Naive B cell (primary cell): ENCODE measurements around the gene TMPO. TPM values are rescaled to one million over a fixed set of nuclear protein-coding genes. Genes with fewer than 3 reads are reported as not detected.
"Not testable (repeated sequence)": the region's sequence is repeated elsewhere in the genome, so short reads cannot be mapped to it uniquely, and the experiment has no call there.

ENCODE experiments used
- ATAC-seq, 2 donors: fragments of 150-1000 bp; cut with Tn5 transposase; 2 replicates each; pipeline ENCODE4 v1.10.0; 2021; ENCODE audit warnings: low read depth in 2 of 2, mild to moderate bottlenecking in 2 of 2, moderate library complexity in 2 of 2
- DNase-seq: peaks from one replicate; pipeline ENCODE4 v3.0.0; 2022
- H3K27ac Mint-ChIP-seq, 6 donors: one replicate each; pipeline ENCODE4 v1.8.0; 2020 to 2022; ENCODE audit warnings: mild to moderate bottlenecking in 6 of 6, mixed read lengths in 6 of 6, moderate library complexity in 5 of 6, inconsistent platforms in 2 of 6
- H3K27me3 Mint-ChIP-seq, 3 donors: one replicate each; pipeline ENCODE4 v1.8.0; 2021 to 2022; ENCODE audit warnings: mixed read lengths in 3 of 3, mild to moderate bottlenecking in 1 of 3
- H3K36me3 Mint-ChIP-seq, 2 donors: one replicate each; pipeline ENCODE4 v1.8.0; 2020 to 2022; ENCODE audit warnings: mixed read lengths in 2 of 2, inconsistent platforms in 1 of 2, mild to moderate bottlenecking in 1 of 2
- H3K4me1 Mint-ChIP-seq, 3 donors: one replicate each; pipeline ENCODE4 v1.8.0; 2020 to 2022; ENCODE audit warnings: mixed read lengths in 3 of 3, inconsistent platforms in 1 of 3, mild to moderate bottlenecking in 1 of 3, moderate library complexity in 1 of 3
- H3K4me3 Mint-ChIP-seq, 8 donors: one replicate each; pipeline ENCODE4 v1.8.0; 2020 to 2022; ENCODE audit warnings: mild to moderate bottlenecking in 8 of 8, mixed read lengths in 8 of 8, moderate library complexity in 8 of 8, inconsistent platforms in 2 of 8
- H3K9me3 Mint-ChIP-seq, 7 donors: one replicate each; pipeline ENCODE4 v1.8.0; 2020 to 2022; ENCODE audit warnings: mixed read lengths in 7 of 7, mild to moderate bottlenecking in 5 of 7, inconsistent platforms in 2 of 7, moderate library complexity in 1 of 7
- polyA plus RNA-seq, 6 donors: library from polyadenylated mRNA; unstranded; fragments of 300-500 nt; fragmentation: Illumina TruSeq; gene quantifications; one replicate each; pipeline ENCODE4 v1.2.3, GENCODE V29; 2021; ENCODE audit warnings: low read depth in 6 of 6

Gene TMPO
- polyA plus RNA-seq, 6 donors from 2014 or later, result 30.7 to 83.0 (median 77.8) TPM

GRCh38 chr12:98490501-98491453 lies 24.6 kb upstream of the TMPO start:
- Mint-ChIP-seq H3K27me3 (no peaks in the 10 kb centered on the region), H3K4me1 (peaks cover 4 to 10% (median 7%) of the 10 kb centered on the region in 3 donors), H3K9me3 (no peaks in the 10 kb centered on the region), H3K4me3 (peak overlapping the region in 3 of 8 donors; percentile 23 to 71 (median 57)), H3K36me3 (no peaks in the 10 kb centered on the region), H3K27ac (peak overlapping the region; percentile 47 to 94 (median 82))
- DNase-seq, result peak; percentile 76
- ATAC-seq, result peak; percentile 71 to 80

- no peaks in the 10 kb centered on the region for H3K9me3 Mint-ChIP-seq
- peaks cover 12 to 22% (median 15%) of the 10 kb centered on the region in 3 donors for H3K4me1 Mint-ChIP-seq
- peak overlapping the region in 1 of 6 donors; percentile 83 for H3K27ac Mint-ChIP-seq
- DNase-seq (no peak), ATAC-seq (no peak)
- H3K27me3 Mint-ChIP-seq, result no peaks in the 10 kb centered on the region
- no peak overlapping the region for H3K4me3 Mint-ChIP-seq
- H3K36me3 Mint-ChIP-seq, result no peaks in the 10 kb centered on the region
Measured at GRCh38 chr12:98492580-98493140, 22.7 kb upstream of the TMPO start.

DNA sequence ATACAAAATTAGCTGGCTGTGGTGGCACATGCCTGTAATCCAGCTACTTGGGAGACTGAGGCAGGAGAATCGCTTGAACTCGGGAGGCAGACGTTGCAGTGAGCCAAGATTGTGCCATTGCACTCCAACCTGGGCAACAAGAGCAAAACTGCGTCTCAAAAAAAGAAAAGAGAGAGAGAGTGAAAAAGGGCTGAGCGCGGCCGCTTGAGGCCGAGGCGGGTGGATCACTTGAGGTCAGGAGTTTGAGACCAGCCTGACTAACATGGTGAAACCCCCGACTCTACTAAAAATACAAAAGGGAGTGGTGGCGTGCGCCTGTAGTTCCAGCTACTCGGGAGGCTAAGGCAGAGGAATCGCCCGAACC lies 14.1 kb upstream of the TMPO start:
- peaks cover 0 to 14% (median 2%) of the 10 kb centered on the region in 7 donors for H3K9me3 Mint-ChIP-seq
- H3K4me1 Mint-ChIP-seq, result peaks cover 26 to 42% (median 39%) of the 10 kb centered on the region in 3 donors
- peak overlapping the region in 6 of 8 donors; percentile 38 to 99 (median 58) for H3K4me3 Mint-ChIP-seq
- H3K27ac Mint-ChIP-seq, result peak overlapping the region in 4 of 6 donors; percentile 64 to 100 (median 88)
- H3K27me3 Mint-ChIP-seq, result peaks cover 0 to 14% (median 5%) of the 10 kb centered on the region in 3 donors
- not testable (repeated sequence) for ATAC-seq, DNase-seq, H3K36me3 Mint-ChIP-seq

- peaks cover 0 to 14% (median 2%) of the 10 kb centered on the region in 7 donors for H3K9me3 Mint-ChIP-seq
- DNase-seq (peak; percentile 84), ATAC-seq (peak; percentile 61 to 64)
- H3K4me3 Mint-ChIP-seq, result peak overlapping the region; percentile 87 to 99 (median 98)
- H3K27ac Mint-ChIP-seq, result peak overlapping the region; percentile 97 to 100 (median 100)
- peaks cover 0 to 14% (median 5%) of the 10 kb centered on the region in 3 donors for H3K27me3 Mint-ChIP-seq
- H3K36me3 Mint-ChIP-seq, result peaks cover 0 to 4% of the 10 kb centered on the region in 2 donors
- peaks cover 17 to 30% (median 27%) of the 10 kb centered on the region in 3 donors for H3K4me1 Mint-ChIP-seq
Measured at GRCh38 chr12:98503342-98503591, 12.1 kb upstream of the TMPO start.

DNA sequence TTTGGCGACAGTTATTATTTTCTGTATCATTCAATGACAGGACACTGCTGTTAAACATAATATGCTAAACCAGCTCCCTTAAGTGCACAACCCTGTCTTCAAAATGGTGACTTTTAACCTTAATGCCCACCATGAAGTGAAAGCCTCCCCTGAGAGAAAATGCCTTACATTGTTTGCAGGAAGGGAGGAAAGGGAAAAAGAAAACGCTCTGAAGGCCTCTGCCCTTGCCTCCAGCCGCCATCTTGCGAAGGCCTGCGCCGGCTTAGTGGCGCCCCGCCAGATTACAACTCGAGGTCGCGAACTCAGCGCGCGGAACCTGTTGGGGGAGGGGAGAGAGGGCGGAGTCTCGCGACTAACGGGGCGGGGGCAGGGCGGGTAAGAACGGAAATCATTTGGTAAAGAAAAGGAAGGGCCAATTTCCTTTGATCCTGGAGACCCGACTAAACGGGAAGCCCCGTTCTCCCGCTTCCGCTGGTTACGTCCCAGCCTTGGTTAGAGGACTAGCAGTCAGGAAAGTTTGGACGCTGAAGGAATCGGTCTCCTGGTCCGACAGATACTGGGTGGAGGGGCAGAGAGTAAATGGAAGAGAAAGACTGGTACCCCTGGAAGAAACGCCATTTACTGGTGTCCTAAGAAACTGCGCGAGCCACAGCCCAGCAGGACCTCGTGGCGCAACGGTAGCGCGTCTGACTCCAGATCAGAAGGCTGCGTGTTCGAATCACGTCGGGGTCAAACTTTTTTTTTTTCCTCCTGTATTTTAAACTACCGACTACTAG lies 11.6 kb upstream of the TMPO start:
- Mint-ChIP-seq H3K27me3 (peaks cover 0 to 14% (median 5%) of the 10 kb centered on the region in 3 donors), H3K27ac (peak overlapping the region; percentile 97 to 100 (median 100)), H3K9me3 (peaks cover 0 to 14% (median 2%) of the 10 kb centered on the region in 7 donors), H3K4me1 (peaks cover 17 to 27% (median 27%) of the 10 kb centered on the region in 3 donors), H3K36me3 (peaks cover 0 to 4% of the 10 kb centered on the region in 2 donors), H3K4me3 (peak overlapping the region; percentile 87 to 99 (median 98))
- ATAC-seq, result peak; percentile 78 to 80
- DNase-seq, result peak; percentile 91

GRCh38 chr12:98504368-98504617 lies 11.1 kb upstream of the TMPO start:
- no peak for DNase-seq
- ATAC-seq, result no peak
- Mint-ChIP-seq H3K27ac (peak overlapping the region; percentile 97 to 100 (median 100)), H3K36me3 (peaks cover 0 to 4% of the 10 kb centered on the region in 2 donors), H3K9me3 (peaks cover 0 to 14% (median 2%) of the 10 kb centered on the region in 7 donors), H3K27me3 (peaks cover 0 to 14% (median 5%) of the 10 kb centered on the region in 3 donors), H3K4me3 (peak overlapping the region; percentile 87 to 99 (median 98)), H3K4me1 (peaks cover 17 to 27% (median 27%) of the 10 kb centered on the region in 3 donors)

GRCh38 chr12:98509063-98509462 lies 6.3 kb upstream of the TMPO start:
- ATAC-seq, result no peak
- peak overlapping the region in 1 of 8 donors; percentile 50 for H3K4me3 Mint-ChIP-seq
- H3K4me1 Mint-ChIP-seq, result peaks cover 19 to 30% (median 19%) of the 10 kb centered on the region in 3 donors
- DNase-seq, result no peak
- H3K27me3 Mint-ChIP-seq, result peaks cover 0 to 3% (median 2%) of the 10 kb centered on the region in 3 donors
- H3K9me3 Mint-ChIP-seq, result peaks cover 0 to 2% (median under 1%) of the 10 kb centered on the region in 7 donors
- H3K27ac Mint-ChIP-seq, result no peak overlapping the region
- peaks cover 0 to 2% of the 10 kb centered on the region in 2 donors for H3K36me3 Mint-ChIP-seq

DNA sequence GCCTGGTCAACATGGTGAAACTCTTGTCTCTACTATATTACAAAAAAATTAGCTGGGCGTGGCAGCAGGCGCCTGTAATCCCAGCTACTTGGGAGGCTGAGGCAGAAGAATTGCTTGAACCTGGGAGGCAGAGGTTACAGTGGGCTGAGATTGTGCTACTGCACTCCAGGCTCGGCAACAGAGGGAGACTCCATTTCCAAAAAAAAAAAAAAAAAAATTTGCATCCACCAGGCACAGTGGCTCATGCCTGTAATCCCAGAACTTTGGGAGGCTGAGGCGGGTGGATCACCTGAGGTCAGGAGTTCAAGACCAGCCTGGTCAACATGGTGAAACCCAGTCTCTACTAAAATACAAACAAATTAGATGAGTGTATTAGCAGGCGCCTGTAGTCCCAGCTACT lies 3.6 kb upstream of the TMPO start:
- DNase-seq, H3K36me3 Mint-ChIP-seq, H3K4me3 Mint-ChIP-seq, H3K27ac Mint-ChIP-seq, H3K27me3 Mint-ChIP-seq, ATAC-seq, H3K9me3 Mint-ChIP-seq: not testable (repeated sequence)
- peaks cover 15 to 31% (median 16%) of the 10 kb centered on the region in 3 donors for H3K4me1 Mint-ChIP-seq

DNA sequence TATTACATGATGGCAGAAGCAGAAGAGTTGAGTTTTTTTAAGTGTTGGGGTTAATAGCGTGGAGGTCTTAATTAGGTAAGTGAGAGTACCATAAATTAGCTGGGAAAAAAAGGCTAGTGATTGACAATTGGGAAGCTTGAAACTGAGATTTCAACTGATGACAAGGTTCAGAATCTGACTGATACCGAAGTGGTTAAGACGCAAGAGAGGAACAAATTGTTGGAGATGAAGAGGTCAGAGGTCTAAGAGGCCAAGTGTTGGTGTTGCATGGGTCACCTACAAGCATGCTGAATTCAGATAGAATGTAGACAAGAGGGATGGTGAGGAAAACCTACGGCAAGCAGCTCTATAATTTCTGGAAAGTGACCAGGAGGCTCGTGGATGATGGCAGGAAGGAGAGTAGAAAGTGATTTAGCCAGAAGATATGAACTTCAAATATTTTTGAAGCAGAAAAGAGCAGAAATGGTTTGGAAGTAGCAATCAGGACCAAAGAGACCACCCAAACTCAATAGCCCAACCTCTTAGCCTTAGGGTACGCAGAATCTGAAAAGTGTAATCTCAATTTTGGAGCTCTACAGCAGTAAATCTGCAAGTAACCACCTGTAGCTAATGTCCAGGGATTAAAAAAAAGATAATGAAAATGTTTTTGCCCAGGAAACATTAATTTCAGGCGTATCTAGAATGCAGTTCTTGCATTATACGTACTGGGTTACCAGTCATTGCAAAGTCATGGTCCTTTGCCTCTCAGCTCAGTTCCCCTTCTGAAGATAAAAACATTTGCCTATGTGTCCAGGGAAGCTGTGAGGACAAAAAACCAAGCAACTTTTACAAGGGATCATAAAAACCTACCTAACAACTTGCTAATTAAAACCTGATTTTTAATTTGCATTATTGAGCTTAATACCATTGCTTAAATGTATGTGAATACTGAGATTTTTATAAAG lies 1.7 kb upstream of the TMPO start:
- ATAC-seq (no peak), DNase-seq (peak; percentile 37)
- H3K4me1 Mint-ChIP-seq, result peaks cover 16 to 42% (median 18%) of the 10 kb centered on the region in 3 donors

DNA sequence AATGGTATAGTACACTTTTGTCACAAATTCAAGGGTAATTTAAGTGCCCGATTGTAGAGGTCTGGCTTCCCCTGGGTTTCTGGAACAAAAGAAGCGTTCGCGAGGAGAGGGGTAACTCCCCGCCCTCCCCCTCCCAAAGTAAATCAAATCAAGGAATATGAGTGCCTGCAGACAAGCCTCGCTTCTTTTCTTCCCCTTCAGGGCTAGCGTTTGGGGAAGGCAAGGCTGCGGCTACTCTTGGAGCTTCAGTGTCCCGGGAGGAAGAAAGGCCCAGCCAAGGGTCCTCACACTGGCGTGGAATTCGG lies 456 bp upstream of the TMPO start:
- H3K9me3 Mint-ChIP-seq, result no peaks in the 10 kb centered on the region
- H3K4me3 Mint-ChIP-seq, result peak overlapping the region; percentile 96 to 99 (median 99)
- H3K4me1 Mint-ChIP-seq, result peaks cover 16 to 53% (median 29%) of the 10 kb centered on the region in 3 donors
- H3K27me3 Mint-ChIP-seq, result no peaks in the 10 kb centered on the region
- ATAC-seq (no peak), DNase-seq (no peak)
- H3K27ac Mint-ChIP-seq, result peak overlapping the region; percentile 96 to 98 (median 98)
- peaks cover 0 to 4% of the 10 kb centered on the region in 2 donors for H3K36me3 Mint-ChIP-seq

More for the DNA sequence above, 1.7 kb upstream of the TMPO start:
- H3K36me3 Mint-ChIP-seq, result peaks cover 0 to 4% of the 10 kb centered on the region in 2 donors
- no peaks in the 10 kb centered on the region for H3K27me3 Mint-ChIP-seq
- H3K4me3 Mint-ChIP-seq, result peak overlapping the region; percentile 76 to 99 (median 99)
- no peaks in the 10 kb centered on the region for H3K9me3 Mint-ChIP-seq
- H3K27ac Mint-ChIP-seq, result peak overlapping the region; percentile 33 to 98 (median 92)

GRCh38 chr12:98516111-98516873 lies 902 bp downstream of the TMPO start:
- no peaks in the 10 kb centered on the region for H3K27me3 Mint-ChIP-seq
- DNase-seq, result peak; percentile 87
- peak; percentile 60 to 64 for ATAC-seq
- peaks cover 26 to 65% (median 38%) of the 10 kb centered on the region in 3 donors for H3K4me1 Mint-ChIP-seq
- no peaks in the 10 kb centered on the region for H3K9me3 Mint-ChIP-seq
- H3K4me3 Mint-ChIP-seq, result peak overlapping the region; percentile 96 to 100 (median 99)
- H3K27ac Mint-ChIP-seq, result peak overlapping the region; percentile 97 to 99 (median 98)
- H3K36me3 Mint-ChIP-seq, result peaks cover 0 to 4% of the 10 kb centered on the region in 2 donors
